ENCODE data around the gene BRD8.

Gene BRD8

DNA sequence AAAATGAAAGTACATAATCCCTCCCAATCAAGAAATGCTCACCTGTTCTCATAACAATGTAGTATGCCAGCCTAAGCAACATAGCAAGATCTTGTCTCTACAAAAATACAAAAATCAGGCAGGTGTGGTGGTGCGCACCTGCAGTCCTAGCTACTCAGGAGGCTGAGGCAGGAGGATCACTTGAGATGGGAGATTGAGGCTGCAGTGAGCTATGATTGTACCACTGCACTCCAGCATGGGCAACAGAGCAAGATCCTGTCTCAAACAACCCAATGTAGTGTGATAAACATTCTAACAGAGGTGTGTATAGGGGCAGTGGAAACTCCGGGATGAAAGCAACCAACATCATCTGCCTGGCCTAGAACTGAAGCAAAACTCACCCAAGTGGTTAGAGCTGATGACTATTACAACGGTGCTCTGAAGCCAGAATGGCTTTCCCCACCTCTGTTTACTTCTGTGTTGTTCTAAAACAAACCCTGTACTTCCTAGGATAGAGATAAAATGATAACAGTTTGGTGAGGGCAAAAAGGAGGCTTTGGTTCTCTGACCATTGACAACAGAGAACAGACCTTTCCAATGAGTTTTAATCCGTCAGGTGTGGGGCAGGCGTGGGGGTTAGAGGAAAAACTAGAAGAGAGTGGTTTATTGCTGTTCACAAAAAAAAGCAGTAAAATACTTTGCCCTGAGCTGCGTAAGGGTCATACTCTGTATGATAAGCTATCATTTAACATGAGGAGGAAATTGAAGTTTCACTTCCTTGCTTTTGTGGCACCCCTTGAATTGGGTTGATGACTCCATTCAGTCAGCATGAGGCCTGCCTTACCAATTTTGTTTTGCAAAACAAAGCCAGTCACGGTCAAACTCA, 75.7 kb downstream of the BRD8 start:
- DNase-seq (ENCODE audit: low read depth in 1 of 2, low spot score in 1 of 2): no peak

- no peak for DNase-seq (ENCODE audit: low read depth in 1 of 2, low spot score in 1 of 2)
Observed at GRCh38 chr5:138096997-138097828, 81.2 kb downstream of the BRD8 start.

DNA sequence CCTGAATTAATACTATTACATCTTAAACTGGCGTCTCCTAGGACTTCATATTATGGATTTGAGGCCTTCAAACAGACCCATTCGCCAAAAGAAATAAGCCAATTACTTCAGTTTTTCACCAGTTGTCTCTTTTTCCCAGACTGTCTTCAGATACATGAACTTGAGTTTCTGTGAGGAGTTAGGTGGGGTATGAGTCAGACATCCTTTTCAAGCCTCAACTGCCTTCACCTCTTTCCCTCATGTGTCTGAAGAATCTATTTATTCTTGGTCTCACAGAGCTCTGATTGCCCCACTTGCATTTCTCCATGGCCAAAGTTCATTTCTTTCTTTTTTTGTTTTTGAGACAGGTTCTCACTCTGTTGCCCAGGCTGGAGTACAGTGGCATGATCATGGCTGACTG, 82.1 kb downstream of the BRD8 start:
- DNase-seq (ENCODE audit: low read depth in 1 of 2, low spot score in 1 of 2): no peak

DNA sequence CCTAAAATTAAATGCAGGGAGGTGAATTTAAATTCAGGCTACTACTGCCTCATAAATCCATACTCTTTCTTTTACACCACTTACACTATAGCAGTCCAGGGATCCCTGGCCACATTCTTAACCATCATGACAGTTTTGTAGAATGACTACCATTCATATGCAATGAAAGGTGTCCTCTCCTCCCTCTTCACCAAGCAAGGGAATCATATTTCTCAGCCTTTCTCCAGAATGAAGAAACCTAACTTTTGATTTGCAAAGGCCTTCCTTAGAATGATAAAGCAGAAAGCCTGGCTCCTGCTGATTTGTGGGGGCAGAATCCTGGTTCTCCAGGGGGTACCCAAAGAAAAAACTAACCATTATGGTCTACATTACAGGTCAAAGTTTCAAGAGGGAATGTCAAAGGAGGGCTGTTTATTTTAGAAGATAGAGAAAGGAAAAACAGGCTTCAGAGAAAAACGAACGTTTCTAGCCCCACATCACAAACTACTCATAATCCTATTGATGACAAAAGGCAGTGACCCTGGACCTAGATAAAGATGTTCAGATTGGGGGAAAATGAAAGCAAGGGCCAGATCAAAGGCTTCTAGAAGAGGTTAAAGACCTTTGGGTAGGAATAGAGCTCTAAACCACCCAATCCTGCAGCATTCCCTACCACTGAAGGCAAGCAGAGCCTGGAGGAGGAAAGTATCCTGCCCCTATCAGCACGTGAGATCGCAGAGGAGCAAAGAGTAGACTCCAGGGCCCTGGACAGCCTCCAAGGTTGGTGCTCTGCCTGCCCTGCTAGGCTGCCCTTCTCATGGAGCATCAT, 83.1 kb downstream of the BRD8 start:
- DNase-seq (ENCODE audit: low read depth in 1 of 2, low spot score in 1 of 2): no peak

DNA sequence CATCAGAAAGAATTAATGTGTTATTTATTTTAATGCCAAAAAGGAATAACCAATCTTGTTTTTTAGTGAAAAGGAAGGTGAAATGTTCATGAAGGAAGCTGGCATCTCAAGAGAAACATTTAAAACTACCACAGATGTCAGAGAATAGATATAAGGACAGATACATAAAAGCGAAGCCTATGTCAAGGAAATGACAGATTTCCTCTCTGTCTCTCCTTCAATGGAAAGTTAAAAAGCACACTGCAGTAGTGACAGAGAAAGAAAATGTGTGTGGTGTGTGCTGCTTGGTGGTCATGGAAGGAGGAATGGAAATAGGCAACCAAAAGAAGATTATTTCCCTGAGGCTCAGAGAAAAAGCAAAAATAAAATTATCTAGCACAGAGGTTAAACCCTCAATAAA, 85.4 kb downstream of the BRD8 start:
- no peak for DNase-seq (ENCODE audit: low read depth in 1 of 2, low spot score in 1 of 2)

GRCh38 chr5:138092301-138092700, 86.1 kb downstream of the BRD8 start:
- DNase-seq (ENCODE audit: low read depth in 1 of 2, low spot score in 1 of 2): no peak

GRCh38 chr5:138091685-138092084, 86.7 kb downstream of the BRD8 start:
- no peak for DNase-seq (ENCODE audit: low read depth in 1 of 2, low spot score in 1 of 2)
